Gastroesophageal sphincter (tissue), 4 donors: ENCODE results near the gene ARHGEF19. TPM values are rescaled to one million over a fixed set of nuclear protein-coding genes. Genes with fewer than 3 reads are reported as not detected.

Experiments
- ATAC-seq: fragments of 150-250 bp; one replicate; pipeline ENCODE4 v1.9.1; 2016; ENCODE audit warnings: mild to moderate bottlenecking, moderate library complexity
- H3K27ac ChIP-seq, 4 donors: fragments of 200-600 bp; sonication (generic) in 3 of 4; 1 replicate in 3 of 4; 2 replicates in 1 of 4; pipeline ENCODE4 v1.5.1; 2016 to 2019
- H3K27me3 ChIP-seq: fragments of 200-600 bp; sonication (generic); one replicate; pipeline ENCODE4 v1.5.1; 2019
- H3K36me3 ChIP-seq, 2 donors: fragments of 200-600 bp; sonication (generic); one replicate each; pipeline ENCODE4 v1.5.1; 2019; ENCODE audit warnings: control low read depth in 1 of 2
- H3K4me1 ChIP-seq, 3 donors: fragments of 200-600 bp; sonication (generic); 1 replicate in 2 of 3; 2 replicates in 1 of 3; pipeline ENCODE4 v1.5.1; 2016 to 2019; ENCODE audit warnings: control low read depth in 2 of 3
- H3K4me3 ChIP-seq, 2 donors: fragments of 200-600 bp; sonication (generic); one replicate each; pipeline ENCODE4 v1.5.1; 2019; ENCODE audit warnings: mild to moderate bottlenecking in 1 of 2, moderate library complexity in 1 of 2
- H3K9me3 ChIP-seq, 3 donors: fragments of 200-600 bp; sonication (generic); one replicate each; pipeline ENCODE4 v1.5.1; 2017 to 2019; ENCODE audit warnings: control low read depth in 2 of 3
- CTCF ChIP-seq, 4 experiments: fragments of 200-600 bp in 2 of 4; fragments of 450-650 bp in 2 of 4; sonication (generic) in 1 of 4; IDR thresholded peaks; one replicate each; pipeline ENCODE4 v1.5.1; 2017 to 2019; ENCODE audit warnings: antibody characterized with exemption in 4 of 4, mild to moderate bottlenecking in 2 of 4, moderate library complexity in 2 of 4
- EP300 ChIP-seq: sonication (generic); formaldehyde crosslinking; IDR thresholded peaks from one replicate; pipeline ENCODE4 v1.6.1; 2017; ENCODE audit warnings: antibody characterized with exemption, mild to moderate bottlenecking
- POLR2A ChIP-seq, 2 donors: fragments of 450-650 bp; IDR thresholded peaks; one replicate each; pipeline ENCODE4 v1.6.1; 2017; ENCODE audit warnings: antibody characterized with exemption in 2 of 2, mild to moderate bottlenecking in 2 of 2, moderate library complexity in 1 of 2
- POLR2AphosphoS5 ChIP-seq: sonication (generic); formaldehyde crosslinking; IDR thresholded peaks from one replicate; pipeline ENCODE4 v1.6.1; 2017; ENCODE audit warnings: antibody characterized with exemption
- WGBS, 2 donors: methylation state at CpG; one replicate each; pipeline ENCODE4 v1.1.5; 2018; ENCODE audit warnings: low coverage in 1 of 2; 5-methylcytosine and 5-hydroxymethylcytosine counted together
- total RNA-seq, 4 donors: library from RNA; depleted of rRNA; stranded (reverse); fragments of >200 nt; gene quantifications; one replicate each; pipeline ENCODE4 v1.1.0, GENCODE V29; 2016

The ARHGEF19 gene
- total RNA-seq, 4 donors from 2014 or later = 2.8 to 3.6 (median 3.4) TPM

- Histone ChIP-seq H3K9me3 (no peaks in the 10 kb centered on the region), H3K27me3 (no peaks in the 10 kb centered on the region), H3K27ac (peak overlapping the region in 3 of 4 donors; percentile 86 to 93 (median 91)), H3K4me3 (no peak overlapping the region), H3K36me3 (no peaks in the 10 kb centered on the region), H3K4me1 (peaks cover 11 to 76% (median 45%) of the 10 kb centered on the region in 3 donors)
- ATAC-seq = no peak
- WGBS, 2 donors = 78 to 83% methylated on average over 9 of the region's 13 CpGs
- TF ChIP-seq CTCF (IDR thresholded peaks at IDR 0.05) = no peak
- no peak for TF ChIP-seq EP300
- TF ChIP-seq POLR2A (IDR thresholded peaks at IDR 0.05) = no peak
- no peak for TF ChIP-seq POLR2AphosphoS5
Measured at GRCh38 chr1:16180291-16180824, 32.1 kb downstream of the ARHGEF19 start.

- peak overlapping the region in 3 of 4 donors; percentile 8 to 41 (median 13) for H3K27ac ChIP-seq
- H3K9me3 ChIP-seq = no peaks in the 10 kb centered on the region
- H3K4me1 ChIP-seq = peaks cover 11 to 91% (median 58%) of the 10 kb centered on the region in 3 donors
- no peaks in the 10 kb centered on the region for H3K36me3 ChIP-seq
- WGBS, 2 donors = 60 to 73% methylated on average over 8 to 9 of the region's 19 CpGs
- no peak overlapping the region for H3K4me3 ChIP-seq
- TF ChIP-seq POLR2A (IDR thresholded peaks at IDR 0.05) = no peak
- no peak for TF ChIP-seq CTCF (IDR thresholded peaks at IDR 0.05)
- no peak for TF ChIP-seq POLR2AphosphoS5
- TF ChIP-seq EP300 = no peak
- ATAC-seq = no peak
- H3K27me3 ChIP-seq = no peaks in the 10 kb centered on the region
Measured at GRCh38 chr1:16178596-16179497, 33.6 kb downstream of the ARHGEF19 start.

GRCh38 chr1:16177306-16177705, 35.1 kb downstream of the ARHGEF19 start:
- no peaks in the 10 kb centered on the region for H3K9me3 ChIP-seq
- no peak overlapping the region for H3K4me3 ChIP-seq
- peaks cover 11 to 89% (median 59%) of the 10 kb centered on the region in 3 donors for H3K4me1 ChIP-seq
- no peak for TF ChIP-seq POLR2A (IDR thresholded peaks at IDR 0.05)
- H3K36me3 ChIP-seq = no peaks in the 10 kb centered on the region
- ATAC-seq = no peak
- H3K27me3 ChIP-seq = no peaks in the 10 kb centered on the region
- 80% methylated on average over 1 of the region's 4 CpGs; no CpG with 5 or more reads in 1 of the 2 donors for WGBS, 2 donors
- H3K27ac ChIP-seq = peak overlapping the region in 3 of 4 donors; percentile 87 to 89 (median 89)

GRCh38 chr1:16176653-16177052, 35.8 kb downstream of the ARHGEF19 start:
- 80 to 100% methylated on average over 1 to 3 of the region's 7 CpGs for WGBS, 2 donors

More at GRCh38 chr1:16176653-16177052, 35.8 kb downstream of the ARHGEF19 start:
- peaks cover 11 to 83% (median 54%) of the 10 kb centered on the region in 3 donors for H3K4me1 ChIP-seq
- ATAC-seq = no peak
- no peaks in the 10 kb centered on the region for H3K9me3 ChIP-seq
- no peaks in the 10 kb centered on the region for H3K27me3 ChIP-seq
- peak overlapping the region; percentile 61 to 89 (median 88) for H3K27ac ChIP-seq
- no peaks in the 10 kb centered on the region for H3K36me3 ChIP-seq
- TF ChIP-seq POLR2A (IDR thresholded peaks at IDR 0.05) (no peak), CTCF (IDR thresholded peaks at IDR 0.05) (no peak), POLR2AphosphoS5 (no peak), EP300 (no peak)
- H3K4me3 ChIP-seq = no peak overlapping the region
